OCI-LY1 (cell line): ENCODE data around the gene CMTM2.

ENCODE experiments used
- H2AFZ ChIP-seq: fragments of 200-600 bp; sonication (generic), shearing (Covaris generic); 2 replicates; pipeline ENCODE4 v1.6.0; 2014; ENCODE audit warnings: antibody characterized with exemption, mild to moderate bottlenecking, low read length
- H3F3A ChIP-seq: fragments of 200-600 bp; sonication (generic), shearing (Covaris generic); 2 replicates; pipeline ENCODE4 v1.6.0; 2014; ENCODE audit warnings: mild to moderate bottlenecking, antibody characterized with exemption, low read length, moderate library complexity; ENCODE audit not compliant: insufficient read depth
- H3K27ac ChIP-seq: fragments of 200-600 bp; sonication (generic); 2 replicates; pipeline ENCODE4 v1.5.1; 2014; ENCODE audit warnings: low read length, mixed run types, mild to moderate bottlenecking, low read depth; ENCODE audit not compliant: poor library complexity, severe bottlenecking
- H3K27me3 ChIP-seq: fragments of 200-600 bp; sonication (generic); 2 replicates; pipeline ENCODE4 v1.6.0; 2014; ENCODE audit warnings: antibody characterized with exemption, mild to moderate bottlenecking, low read length, moderate library complexity; ENCODE audit not compliant: insufficient read depth
- H3K36me3 ChIP-seq: fragments of 200-600 bp; sonication (generic); 2 replicates; pipeline ENCODE4 v1.6.1; 2014; ENCODE audit warnings: mild to moderate bottlenecking, antibody characterized with exemption, low read length, moderate library complexity, mixed read lengths; ENCODE audit not compliant: insufficient read depth
- H3K4me1 ChIP-seq: fragments of 200-600 bp; sonication (generic); 2 replicates; pipeline ENCODE4 v1.5.1; 2014; ENCODE audit warnings: mild to moderate bottlenecking, low read length, moderate library complexity; ENCODE audit not compliant: insufficient read depth, severe bottlenecking
- H3K4me2 ChIP-seq: fragments of 200-600 bp; sonication (generic), shearing (Covaris generic); 2 replicates; pipeline ENCODE4 v1.6.1; 2014; ENCODE audit warnings: low read length
- H3K4me3 ChIP-seq: fragments of 200-600 bp; sonication (generic); 2 replicates; pipeline ENCODE4 v1.5.1; 2014; ENCODE audit warnings: low read length, low read depth, mild to moderate bottlenecking, mixed read lengths; ENCODE audit not compliant: poor library complexity, severe bottlenecking
- H3K79me2 ChIP-seq: fragments of 200-600 bp; shearing (Covaris generic); 2 replicates; pipeline ENCODE4 v1.6.1; 2016; ENCODE audit warnings: mixed run types, low read length, mixed read lengths; ENCODE audit not compliant: insufficient read depth
- H3K9ac ChIP-seq: fragments of 200-600 bp; sonication (generic), shearing (Covaris generic); 2 replicates; pipeline ENCODE4 v1.6.1; 2014; ENCODE audit warnings: mild to moderate bottlenecking, low read length, mixed read lengths
- H3K9me2 ChIP-seq: fragments of 200-600 bp; sonication (generic), shearing (Covaris generic); 2 replicates; pipeline ENCODE4 v1.6.1; 2014; ENCODE audit warnings: low read depth, mild to moderate bottlenecking, low read length, mixed read lengths
- H3K9me3 ChIP-seq: fragments of 200-600 bp; shearing (Covaris generic); 2 replicates; pipeline ENCODE4 v1.6.1; 2014; ENCODE audit warnings: low read length, mixed read lengths
- H4K20me1 ChIP-seq: fragments of 200-600 bp; sonication (generic), shearing (Covaris generic); 2 replicates; pipeline ENCODE4 v1.6.0; 2016; ENCODE audit warnings: mild to moderate bottlenecking, low read length; ENCODE audit not compliant: insufficient read depth
- CTCF ChIP-seq: fragments of 200-600 bp; sonication (generic), shearing (Covaris generic); IDR thresholded peaks from 2 replicates; pipeline ENCODE4 v1.5.1; 2017; ENCODE audit warnings: mild to moderate bottlenecking, antibody characterized with exemption, low read length, moderate library complexity, mixed read lengths
- EZH2 ChIP-seq: fragments of 200-600 bp; sonication (generic), shearing (Covaris generic); IDR thresholded peaks from 2 replicates; pipeline ENCODE4 v1.8.0; 2017; ENCODE audit warnings: borderline replicate concordance, mixed run types, mild to moderate bottlenecking, antibody characterized with exemption, low read length, moderate library complexity, mixed read lengths

CMTM2 gene

GRCh38 chr16:66604376-66605176 is 25.3 kb downstream of the CMTM2 start, which contains the start of gene CMTM3:
CMTM3 (plus strand) TSS chr16:66604704; CDS start chr16:66604806, 102 bp downstream.
- peak within 1 kb of the TSS; percentile 74 for H3K4me3 ChIP-seq
- peaks cover 8% of the 10 kb centered on the region; the same call in 1 of the 2 replicates for H3K9me3 ChIP-seq
- H3K9ac ChIP-seq = peak within 1 kb of the TSS; percentile 77
- H4K20me1 ChIP-seq = no peaks in the 10 kb centered on the region
- peak within 1 kb of the TSS; percentile 84 for H3K4me2 ChIP-seq
- peak within 1 kb of the TSS; percentile 14; the same call in 1 of the 2 replicates for H2AFZ ChIP-seq
- H3K4me1 ChIP-seq = peaks cover 28% of the 10 kb centered on the region
- TF ChIP-seq EZH2 (no peak), CTCF (peak; percentile 55)
- H3K27ac ChIP-seq = peak within 1 kb of the TSS; percentile 18
- no peaks in the 10 kb centered on the region; the same call in 1 of the 2 replicates for H3K27me3 ChIP-seq
- H3K36me3 ChIP-seq = peaks cover 3% of the 10 kb centered on the region
- H3K9me2 ChIP-seq = no peaks in the 10 kb centered on the region
- no peaks in the 10 kb centered on the region for H3K79me2 ChIP-seq
- H3F3A ChIP-seq = no peaks in the 10 kb centered on the region

- Histone ChIP-seq H3F3A (no peaks in the 10 kb centered on the region), H3K79me2 (no peaks in the 10 kb centered on the region), H3K9me2 (no peaks in the 10 kb centered on the region), H3K4me1 (peaks cover 28% of the 10 kb centered on the region), H3K36me3 (peaks cover 8% of the 10 kb centered on the region), H3K27ac (no peak overlapping the region), H4K20me1 (no peaks in the 10 kb centered on the region), H2AFZ (no peak overlapping the region), H3K9me3 (peaks cover 8% of the 10 kb centered on the region; the same call in 1 of the 2 replicates), H3K4me2 (peak overlapping the region; percentile 69), H3K9ac (peak overlapping the region; percentile 77), H3K4me3 (peak overlapping the region; percentile 74), H3K27me3 (no peaks in the 10 kb centered on the region; the same call in 1 of the 2 replicates)
- TF ChIP-seq EZH2 (no peak), CTCF (no peak; the same call in 1 of the 2 replicates)
Measured at GRCh38 chr16:66605177-66605978, 26.1 kb downstream of the CMTM2 start.

GRCh38 chr16:66605979-66606751 is 26.9 kb downstream of the CMTM2 start:
- H3K9me3 ChIP-seq = peaks cover 5% of the 10 kb centered on the region; the same call in 1 of the 2 replicates
- H3K9me2 ChIP-seq = no peaks in the 10 kb centered on the region
- peak overlapping the region; percentile 74 for H3K4me3 ChIP-seq
- no peak overlapping the region; the same call in 1 of the 2 replicates for H3K9ac ChIP-seq
- H3K4me2 ChIP-seq = peak overlapping the region; percentile 69
- H3F3A ChIP-seq = no peaks in the 10 kb centered on the region
- no peaks in the 10 kb centered on the region for H4K20me1 ChIP-seq
- no peak overlapping the region for H3K27ac ChIP-seq
- no peaks in the 10 kb centered on the region for H3K79me2 ChIP-seq
- H3K36me3 ChIP-seq = peaks cover 8% of the 10 kb centered on the region
- H3K27me3 ChIP-seq = no peaks in the 10 kb centered on the region; the same call in 1 of the 2 replicates
- TF ChIP-seq CTCF (no peak), EZH2 (no peak)
- peaks cover 28% of the 10 kb centered on the region for H3K4me1 ChIP-seq
- no peak overlapping the region for H2AFZ ChIP-seq
